ENCODE data around the gene PLLP.

PLLP gene

GRCh38 chr16:57225978-57226377 is 58.5 kb downstream of the PLLP start:
- no peak for DNase-seq (ENCODE audit: low read depth)

- no peak for DNase-seq (ENCODE audit: low read depth)
Measured at GRCh38 chr16:57224651-57225335, 59.7 kb downstream of the PLLP start.

DNA sequence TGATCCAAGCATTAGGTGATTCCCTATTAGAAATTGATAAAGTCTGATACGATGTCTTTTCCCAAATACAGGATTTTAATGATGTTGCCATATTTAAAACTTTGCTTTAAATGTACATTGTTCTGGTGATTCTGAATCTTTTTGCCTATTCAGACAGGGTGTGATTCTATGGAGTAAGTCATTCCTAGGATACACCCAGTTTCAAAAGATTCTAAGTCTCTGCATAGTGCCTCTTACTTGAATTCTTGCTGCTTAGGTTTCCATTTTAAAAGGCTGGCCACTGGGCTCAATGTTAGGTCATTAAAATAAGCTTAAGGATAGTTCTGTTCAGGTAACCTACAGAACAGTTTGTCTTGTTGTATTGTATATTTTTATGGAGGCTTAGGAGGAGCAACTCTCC is 61.4 kb downstream of the PLLP start:
- DNase-seq (ENCODE audit: low read depth), result no peak

DNA sequence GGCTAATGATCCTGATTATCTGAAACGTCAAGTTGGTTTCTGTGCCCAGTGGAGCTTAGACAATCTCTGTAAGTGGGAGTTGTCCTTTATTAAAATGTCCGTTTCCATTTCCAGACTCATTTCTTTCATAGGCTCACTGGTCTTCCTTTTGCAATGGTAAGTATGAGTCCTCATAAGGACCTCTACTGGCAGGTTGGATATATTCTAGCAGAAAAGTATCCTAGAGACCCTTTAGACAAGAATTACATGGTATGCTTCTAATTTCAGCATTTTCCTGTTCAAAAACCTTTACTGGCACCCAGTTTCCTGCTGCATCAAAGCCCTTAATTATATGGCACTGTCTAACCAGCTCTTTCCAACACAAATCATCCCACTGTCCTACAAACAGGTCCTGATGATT is 67.5 kb downstream of the PLLP start:
- no peak for DNase-seq (ENCODE audit: low read depth)

GRCh38 chr16:57213462-57213861 is 71.0 kb downstream of the PLLP start:
- DNase-seq (ENCODE audit: low read depth), result no peak

GRCh38 chr16:57209780-57210179 is 74.7 kb downstream of the PLLP start:
- no peak for DNase-seq (ENCODE audit: low read depth)

DNA sequence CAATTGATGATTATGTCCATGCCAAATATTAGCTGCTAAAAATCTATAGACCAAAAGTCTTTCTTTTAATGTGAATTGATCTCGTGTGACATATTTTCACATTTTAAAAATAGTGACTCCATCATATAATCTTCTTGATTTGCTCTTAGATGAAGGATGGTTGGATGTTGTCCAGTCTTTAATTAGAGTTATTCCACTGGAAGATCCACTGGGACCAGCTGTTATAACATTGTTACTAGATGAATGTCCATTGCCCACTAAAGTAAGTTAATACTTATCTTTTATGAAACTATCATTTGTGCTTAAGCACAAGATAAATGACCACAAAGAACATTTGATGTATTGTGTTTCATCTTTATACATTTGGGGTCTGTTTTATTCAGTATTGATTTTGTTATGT is 75.5 kb downstream of the PLLP start:
- DNase-seq (ENCODE audit: low read depth), result no peak

All from T follicular helper cell (primary cell).